Activated CD4-positive, alpha-beta T cell treated with anti-CD3 and anti-CD28 coated beads, Interleukin-2, amount 10 ng/mL, durations not matched to agents 7 days and 5 days (primary cell): ENCODE results near the gene HTR2C. TPM values are rescaled to one million over a fixed set of nuclear protein-coding genes. Genes with fewer than 3 reads are reported as not detected.
"Not testable (repeated sequence)": the region's sequence is repeated elsewhere in the genome, so short reads cannot be mapped to it uniquely, and the experiment has no call there.

ENCODE experiments used
- CTCF ChIA-PET: fragments of 350-600 bp; sonication (Branson Sonifier 250); formaldehyde crosslinking; loops from one replicate; lab custom pipeline; 2021; ENCODE audit warnings: antibody characterized with exemption; lab: Charles Lee
- POLR2A ChIA-PET: fragments of 350-600 bp; sonication (Branson Sonifier 250); formaldehyde crosslinking; loops from one replicate; lab custom pipeline; 2021; ENCODE audit warnings: antibody characterized with exemption; lab: Charles Lee
- DNase-seq: peaks from one replicate; pipeline ENCODE4 v3.0.0-alpha.2; 2020
- H3K27ac Mint-ChIP-seq: one replicate; pipeline ENCODE4 v1.8.0; 2021; ENCODE audit warnings: mild to moderate bottlenecking, moderate library complexity, mixed read lengths
- H3K27me3 Mint-ChIP-seq: one replicate; pipeline ENCODE4 v1.8.0; 2021; ENCODE audit warnings: mixed read lengths
- H3K36me3 Mint-ChIP-seq: one replicate; pipeline ENCODE4 v1.8.0; 2021; ENCODE audit warnings: low read depth, mixed read lengths
- H3K4me1 Mint-ChIP-seq: one replicate; pipeline ENCODE4 v1.8.0; 2021; ENCODE audit warnings: mixed read lengths
- H3K4me3 Mint-ChIP-seq: one replicate; pipeline ENCODE4 v1.8.0; 2021; ENCODE audit warnings: mild to moderate bottlenecking, moderate library complexity, mixed read lengths
- H3K9me3 Mint-ChIP-seq: one replicate; pipeline ENCODE4 v1.8.0; 2021; ENCODE audit warnings: mixed read lengths
- microRNA-seq: library from miRNA; unstranded; fragments of <30 nt; microRNA quantifications from one replicate; pipeline ENCODE4 v1.2.0, GENCODE V29; 2021; ENCODE audit warnings: borderline microRNAs expressed, borderline replicate concordance
- total RNA-seq, 2 experiments: library from RNA; stranded (reverse); gene quantifications; one replicate each; pipeline ENCODE4 v1.2.3, GENCODE V29; 2021

Gene HTR2C
- total RNA-seq, 2 experiments from 2014 or later, result not detected

DNA sequence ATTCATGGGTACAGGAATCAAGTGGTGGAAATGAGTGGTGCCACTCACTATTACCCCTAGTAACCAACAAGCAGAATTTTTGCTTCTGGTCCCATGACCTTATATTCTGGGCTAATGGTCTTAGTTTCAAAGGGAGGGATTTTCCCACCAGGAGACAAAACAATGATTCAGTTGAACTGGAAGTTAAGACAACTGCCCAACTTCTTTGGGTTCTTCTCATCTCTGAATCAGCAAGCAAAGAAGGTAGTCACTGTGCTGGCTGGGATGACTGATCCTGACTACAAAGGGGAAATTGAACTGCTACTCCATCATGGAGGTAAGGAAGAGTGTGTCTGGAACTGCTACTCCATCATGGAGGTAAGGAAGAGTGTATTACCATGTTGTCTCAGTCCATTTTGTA, 346.3 kb downstream of the HTR2C start:
- no peaks in the 10 kb centered on the region for H3K36me3 Mint-ChIP-seq
- peaks cover 5% of the 10 kb centered on the region for H3K9me3 Mint-ChIP-seq
- H3K27ac Mint-ChIP-seq, result no peak overlapping the region
- no peak for DNase-seq
- H3K4me3 Mint-ChIP-seq, result no peak overlapping the region
- POLR2A ChIA-PET, result no interaction called here
- no peaks in the 10 kb centered on the region for H3K4me1 Mint-ChIP-seq
- H3K27me3 Mint-ChIP-seq, result no peaks in the 10 kb centered on the region
- CTCF ChIA-PET, result no interaction called here

DNA sequence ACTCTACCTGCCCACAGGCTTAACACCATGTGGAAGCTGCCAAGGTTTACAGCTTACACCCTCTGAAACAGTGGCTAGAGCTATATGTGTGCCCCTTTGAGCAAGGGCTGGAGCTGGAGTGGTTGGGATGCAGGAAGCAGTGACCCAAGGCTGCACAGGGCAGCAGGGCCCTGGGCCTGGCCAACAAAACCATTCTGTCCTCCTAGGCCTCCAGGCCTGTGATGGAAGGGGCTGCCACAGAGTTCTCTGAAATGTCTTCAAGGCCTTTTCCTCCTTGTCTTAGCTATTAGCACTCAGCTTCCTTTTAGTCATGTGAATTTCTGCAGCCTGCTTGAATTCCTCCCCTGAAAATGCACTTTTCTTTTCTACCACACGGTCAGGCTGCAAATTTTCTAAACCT, 348.7 kb downstream of the HTR2C start:
- ChIA-PET POLR2A (no interaction called here), CTCF (no interaction called here)
- DNase-seq, result no peak
- no peaks in the 10 kb centered on the region for H3K4me1 Mint-ChIP-seq
- no peak overlapping the region for H3K4me3 Mint-ChIP-seq
- H3K9me3 Mint-ChIP-seq, result peaks cover 5% of the 10 kb centered on the region
- no peak overlapping the region for H3K27ac Mint-ChIP-seq
- no peaks in the 10 kb centered on the region for H3K27me3 Mint-ChIP-seq
- no peaks in the 10 kb centered on the region for H3K36me3 Mint-ChIP-seq

DNA sequence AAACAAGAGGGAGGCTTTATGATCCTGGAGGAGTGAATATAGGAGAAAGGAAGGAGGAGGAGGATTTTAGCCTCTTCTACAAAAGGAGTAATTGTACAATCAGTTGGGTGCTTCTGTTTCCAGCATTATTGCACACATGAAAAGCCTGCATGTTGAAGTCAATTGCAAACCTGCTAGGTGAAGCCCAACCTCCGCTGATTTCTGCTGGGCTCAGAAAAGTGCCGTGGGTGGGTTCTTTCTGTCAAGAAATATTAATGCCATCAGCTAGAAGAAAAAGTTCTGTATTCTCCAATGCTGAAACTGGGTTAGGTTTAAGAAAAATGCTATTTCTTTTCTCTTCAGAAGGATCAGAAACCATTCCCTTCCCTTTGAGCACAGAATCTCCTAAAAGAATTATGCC, 349.4 kb downstream of the HTR2C start:
- CTCF ChIA-PET, result not testable (repeated sequence)

DNA sequence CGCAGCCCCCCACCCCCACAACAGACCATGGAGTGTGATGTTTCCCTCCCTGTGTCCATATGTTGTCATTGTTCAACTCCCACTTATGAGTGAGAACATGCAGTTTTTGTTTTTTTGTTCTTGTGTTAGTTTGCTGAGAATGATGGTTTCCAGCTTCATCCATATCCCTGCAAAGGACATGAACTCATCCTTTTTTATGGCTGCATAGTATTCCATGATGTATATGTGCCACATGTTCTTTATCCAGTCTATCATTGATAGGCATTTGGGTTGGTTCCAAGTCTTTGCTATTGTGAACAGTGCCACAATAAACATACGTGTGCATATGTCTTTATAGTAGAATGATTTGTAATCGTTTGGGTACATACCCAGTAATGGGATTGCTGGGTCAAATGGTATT, 353.2 kb downstream of the HTR2C start:
- POLR2A ChIA-PET, H3K4me3 Mint-ChIP-seq, H3K36me3 Mint-ChIP-seq, H3K27ac Mint-ChIP-seq, H3K9me3 Mint-ChIP-seq, CTCF ChIA-PET, H3K27me3 Mint-ChIP-seq, H3K4me1 Mint-ChIP-seq, DNase-seq: not testable (repeated sequence)

More for the DNA sequence above, 349.4 kb downstream of the HTR2C start:
- DNase-seq, H3K4me3 Mint-ChIP-seq, H3K27me3 Mint-ChIP-seq, H3K27ac Mint-ChIP-seq, H3K4me1 Mint-ChIP-seq, H3K9me3 Mint-ChIP-seq, POLR2A ChIA-PET, H3K36me3 Mint-ChIP-seq: not testable (repeated sequence)

DNA sequence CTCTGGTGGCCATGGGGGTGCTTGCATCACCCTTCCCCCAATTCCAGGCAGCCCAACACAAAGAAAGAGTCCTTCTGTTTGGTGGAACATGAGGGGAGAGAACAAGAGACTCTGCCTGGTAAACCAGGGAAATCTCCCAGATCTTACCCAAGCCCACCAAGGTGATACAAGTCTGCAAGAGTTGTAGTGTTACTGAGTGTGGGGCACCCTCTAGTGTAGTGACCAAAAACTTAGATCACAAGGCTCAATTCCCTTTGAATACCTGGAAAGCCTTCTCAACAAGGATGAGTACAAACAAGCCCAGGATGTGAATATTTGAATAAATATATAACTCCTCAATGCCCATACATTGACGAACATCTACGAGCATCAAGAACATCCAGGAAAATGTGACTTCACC, 368.8 kb downstream of the HTR2C start:
- no peak for DNase-seq
- H3K36me3 Mint-ChIP-seq, result no peaks in the 10 kb centered on the region
- no peaks in the 10 kb centered on the region for H3K27me3 Mint-ChIP-seq
- no peak overlapping the region for H3K4me3 Mint-ChIP-seq
- CTCF ChIA-PET, result no interaction called here
- H3K9me3 Mint-ChIP-seq, result peaks cover 2% of the 10 kb centered on the region
- H3K4me1 Mint-ChIP-seq, result no peaks in the 10 kb centered on the region
- POLR2A ChIA-PET, result no interaction called here
- no peak overlapping the region for H3K27ac Mint-ChIP-seq

Small RNA genes lying within 50 kb of the gene (microRNA-seq; reads per million reads assigned to microRNA genes)
- gene MIR1264, result not detected
- not detected for gene MIR1298
- gene MIR1911, result not detected
- gene MIR1912, result not detected
- gene MIR448, result not detected
- gene MIR764, result not detected
